Vagina (tissue), 2 donors: Measurements from ENCODE around the gene LDB2.

Experiments used
- POLR2A ChIP-seq, 2 donors: fragments of 450-650 bp; IDR thresholded peaks; one replicate each; pipeline ENCODE4 v1.6.1; 2017; ENCODE audit warnings: antibody characterized with exemption in 2 of 2, mild to moderate bottlenecking in 2 of 2, moderate library complexity in 2 of 2
- POLR2AphosphoS5 ChIP-seq, 2 donors: sonication (generic); formaldehyde crosslinking; IDR thresholded peaks; one replicate each; pipeline ENCODE4 v1.9.0; 2017; ENCODE audit warnings: antibody characterized with exemption in 2 of 2, mild to moderate bottlenecking in 2 of 2, low read depth in 1 of 2; ENCODE audit not compliant: insufficient read depth in 1 of 2
- TF ChIP-seq, protein P1 (sequence below), 3 experiments: fragments of 450-650 bp in 2 of 3; fragments of 200-600 bp in 1 of 3; sonication (generic) in 1 of 3; IDR thresholded peaks; one replicate each; pipeline ENCODE4 v1.5.1; 2017 to 2019; ENCODE audit warnings: antibody characterized with exemption in 3 of 3, mild to moderate bottlenecking in 2 of 3, moderate library complexity in 2 of 3

DNA sequence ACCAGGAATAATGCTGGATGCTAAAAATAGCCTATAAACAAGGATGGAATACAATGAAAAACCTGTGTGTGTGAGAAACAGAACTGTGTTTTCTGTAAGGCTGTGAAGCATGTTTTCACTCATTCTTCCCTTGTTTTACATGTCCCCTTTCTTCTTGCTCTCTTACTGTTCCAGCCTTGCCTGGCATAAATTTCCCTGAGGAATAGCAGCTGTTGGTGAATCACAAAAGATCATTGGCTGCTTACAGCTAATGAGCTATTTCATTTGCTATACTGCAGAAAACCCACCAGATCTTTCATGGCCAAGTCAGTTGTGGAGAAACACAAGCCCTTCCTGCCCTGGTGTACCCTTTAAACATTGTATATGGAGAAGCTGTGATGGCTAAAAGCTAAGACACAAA is 91.1 kb downstream of the LDB2 start:
- no peak for TF ChIP-seq POLR2A (IDR thresholded peaks at IDR 0.05)
- TF ChIP-seq, protein P1, sequence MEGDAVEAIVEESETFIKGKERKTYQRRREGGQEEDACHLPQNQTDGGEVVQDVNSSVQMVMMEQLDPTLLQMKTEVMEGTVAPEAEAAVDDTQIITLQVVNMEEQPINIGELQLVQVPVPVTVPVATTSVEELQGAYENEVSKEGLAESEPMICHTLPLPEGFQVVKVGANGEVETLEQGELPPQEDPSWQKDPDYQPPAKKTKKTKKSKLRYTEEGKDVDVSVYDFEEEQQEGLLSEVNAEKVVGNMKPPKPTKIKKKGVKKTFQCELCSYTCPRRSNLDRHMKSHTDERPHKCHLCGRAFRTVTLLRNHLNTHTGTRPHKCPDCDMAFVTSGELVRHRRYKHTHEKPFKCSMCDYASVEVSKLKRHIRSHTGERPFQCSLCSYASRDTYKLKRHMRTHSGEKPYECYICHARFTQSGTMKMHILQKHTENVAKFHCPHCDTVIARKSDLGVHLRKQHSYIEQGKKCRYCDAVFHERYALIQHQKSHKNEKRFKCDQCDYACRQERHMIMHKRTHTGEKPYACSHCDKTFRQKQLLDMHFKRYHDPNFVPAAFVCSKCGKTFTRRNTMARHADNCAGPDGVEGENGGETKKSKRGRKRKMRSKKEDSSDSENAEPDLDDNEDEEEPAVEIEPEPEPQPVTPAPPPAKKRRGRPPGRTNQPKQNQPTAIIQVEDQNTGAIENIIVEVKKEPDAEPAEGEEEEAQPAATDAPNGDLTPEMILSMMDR (IDR thresholded peaks at IDR 0.05), result no peak
- no peak for TF ChIP-seq POLR2AphosphoS5 (IDR thresholded peaks at IDR 0.05; ENCODE audit: insufficient read depth in 1 of 2, low read depth in 1 of 2)
